Left renal cortex interstitium (tissue), 4 donors: ENCODE data around the gene SON. TPM values are rescaled to one million over a fixed set of nuclear protein-coding genes. Genes with fewer than 3 reads are reported as not detected.
"Not testable (repeated sequence)": the region's sequence is repeated elsewhere in the genome, so short reads cannot be mapped to it uniquely, and the experiment has no call there.

Experiments used
- DNase-seq, 4 donors: peaks; one replicate each; pipeline ENCODE4 v3.0.0-alpha.2; 2013; ENCODE audit warnings: low read depth in 4 of 4, low spot score in 2 of 4, missing footprints in 1 of 4
- polyA plus RNA-seq, 4 donors: library from polyadenylated mRNA; unstranded; fragments of 120-200 nt; gene quantifications; one replicate each; pipeline ENCODE4 v1.2.1, GENCODE V29; 2013; ENCODE audit not compliant: insufficient read length in 4 of 4

Gene SON
- polyA plus RNA-seq, 4 donors = 259 to 402 (median 330) TPM

DNA sequence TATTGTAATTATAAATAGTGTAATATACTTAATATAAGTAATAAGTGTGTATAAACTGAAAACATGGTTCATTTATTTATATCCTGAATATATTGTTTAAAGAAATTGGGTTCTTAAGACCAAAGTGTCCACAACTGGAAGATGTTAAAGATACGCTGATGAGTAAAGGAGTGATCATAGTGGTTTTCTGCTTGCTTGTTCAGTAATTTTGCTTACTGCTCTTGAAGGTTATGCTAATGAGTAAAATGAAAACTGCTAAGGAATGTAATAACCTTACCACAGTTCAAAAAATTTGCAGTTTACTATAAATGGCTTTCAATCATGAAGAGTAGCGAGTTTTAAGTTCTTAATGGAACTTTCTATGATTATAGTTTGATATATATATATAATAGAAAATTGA lies 23.7 kb downstream of the SON start:
- DNase-seq = no peak

DNA sequence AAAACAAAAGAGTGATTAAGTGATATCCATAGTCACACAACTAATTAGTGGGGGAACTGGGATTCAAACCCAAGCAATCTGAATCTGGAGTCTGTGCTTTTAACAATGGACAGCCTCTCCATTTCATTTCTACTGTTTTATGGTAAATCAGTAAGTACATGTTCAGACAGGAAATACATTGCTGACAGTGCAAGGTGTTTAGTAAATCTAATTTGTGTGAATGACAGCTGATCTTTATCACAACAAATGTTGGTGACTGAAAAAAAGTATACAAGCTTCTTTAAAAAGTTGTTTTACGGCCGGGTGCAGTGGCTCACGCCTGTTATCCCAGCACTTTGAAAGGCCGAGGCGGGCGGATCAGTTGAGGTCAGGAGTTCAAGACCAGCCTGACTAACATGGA lies 25.1 kb downstream of the SON start:
- no peak for DNase-seq

DNA sequence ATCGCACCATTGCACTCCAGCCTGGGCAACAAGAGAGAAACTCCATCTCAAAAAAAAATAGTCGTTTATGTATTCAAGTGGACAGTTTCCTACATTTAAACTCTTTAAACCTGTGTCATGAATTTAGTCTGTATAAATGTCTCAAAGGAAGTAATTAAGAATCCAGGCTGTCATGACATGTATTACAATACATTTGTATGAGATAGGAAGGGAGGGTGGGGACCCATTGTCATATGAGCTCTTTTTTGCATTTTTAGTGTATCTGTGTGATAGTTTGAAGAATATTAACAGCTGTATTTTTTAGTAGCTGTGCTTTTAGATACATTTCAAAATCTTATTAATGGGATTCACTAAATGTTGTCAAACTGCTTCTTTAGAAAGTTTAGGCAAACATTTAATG lies 25.6 kb downstream of the SON start:
- no peak for DNase-seq

DNA sequence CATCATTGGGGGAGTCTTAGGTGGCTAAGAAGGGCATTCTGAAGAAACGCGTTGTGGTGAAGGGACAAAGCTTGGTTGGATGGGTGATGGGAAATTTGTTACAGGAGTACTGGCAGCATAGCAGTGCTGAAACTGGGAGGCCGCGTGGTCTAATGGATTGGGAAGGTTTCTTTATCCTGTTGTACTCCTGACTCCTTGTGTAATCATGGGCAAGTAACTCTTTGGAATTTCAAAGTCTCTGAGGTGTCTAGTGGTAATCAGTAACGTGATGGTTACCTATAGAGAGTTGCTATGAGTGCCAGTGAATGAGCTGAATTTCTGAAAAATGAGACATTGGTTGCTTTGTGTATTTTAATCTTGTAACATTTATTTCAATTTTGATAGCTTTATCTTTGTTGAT lies 27.2 kb downstream of the SON start:
- DNase-seq = no peak

DNA sequence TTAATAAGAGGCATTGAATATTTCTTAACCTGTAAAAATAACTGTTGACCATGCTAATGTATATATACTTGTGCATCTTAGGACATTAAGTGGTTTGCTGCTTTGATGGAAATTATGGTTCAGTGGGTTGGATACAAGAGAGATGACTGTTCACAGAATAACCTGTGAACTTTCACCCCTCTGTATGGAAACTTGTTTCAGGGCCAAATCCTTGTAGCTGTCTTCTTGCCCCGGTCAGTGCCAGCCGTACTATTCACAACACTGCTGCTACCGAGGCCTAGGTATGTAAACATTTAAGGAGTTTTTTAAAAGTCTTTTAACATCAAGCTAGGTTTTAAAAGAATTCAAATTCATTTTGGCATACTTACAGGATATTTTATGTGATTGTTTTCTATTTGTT lies 29.5 kb downstream of the SON start:
- DNase-seq = no peak

DNA sequence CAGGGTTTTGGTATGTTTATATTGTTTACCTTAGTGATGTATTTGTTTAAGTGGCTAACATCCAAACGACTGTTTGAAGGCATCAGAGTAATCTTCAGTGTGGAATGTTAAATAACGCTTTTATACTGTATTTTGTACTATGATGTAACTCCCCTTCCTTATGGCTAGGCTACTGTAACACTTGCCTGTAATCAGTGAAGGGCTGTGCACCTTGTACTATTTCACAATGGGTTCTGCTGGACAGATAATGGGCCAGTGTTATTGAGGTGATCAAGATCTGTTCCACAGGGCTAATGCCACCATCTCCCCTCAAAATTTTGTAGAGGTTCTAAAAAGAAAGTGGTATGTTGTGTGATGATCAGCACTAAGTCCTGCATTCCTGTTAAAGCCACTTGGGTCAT lies 33.9 kb downstream of the SON start:
- DNase-seq = not testable (repeated sequence)

DNA sequence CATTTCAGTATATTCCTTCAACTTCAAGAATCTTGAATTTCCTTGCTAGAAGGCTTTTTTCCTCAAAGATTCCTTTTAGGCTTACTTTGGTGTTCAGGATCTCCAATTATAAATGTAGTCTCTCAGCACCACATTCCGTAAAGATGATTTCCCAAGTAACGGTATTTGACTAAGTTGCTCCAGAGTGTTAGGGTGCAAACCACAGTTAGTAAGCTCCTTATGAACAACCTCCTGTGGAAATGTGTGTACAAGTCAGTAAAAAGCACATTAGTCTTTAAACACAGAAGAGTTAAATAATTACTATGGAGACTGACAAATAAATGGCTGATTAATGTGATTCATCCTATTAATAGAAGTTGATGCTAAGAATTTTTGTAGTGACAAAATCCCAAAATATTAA lies 35.4 kb downstream of the SON start:
- no peak for DNase-seq

DNA sequence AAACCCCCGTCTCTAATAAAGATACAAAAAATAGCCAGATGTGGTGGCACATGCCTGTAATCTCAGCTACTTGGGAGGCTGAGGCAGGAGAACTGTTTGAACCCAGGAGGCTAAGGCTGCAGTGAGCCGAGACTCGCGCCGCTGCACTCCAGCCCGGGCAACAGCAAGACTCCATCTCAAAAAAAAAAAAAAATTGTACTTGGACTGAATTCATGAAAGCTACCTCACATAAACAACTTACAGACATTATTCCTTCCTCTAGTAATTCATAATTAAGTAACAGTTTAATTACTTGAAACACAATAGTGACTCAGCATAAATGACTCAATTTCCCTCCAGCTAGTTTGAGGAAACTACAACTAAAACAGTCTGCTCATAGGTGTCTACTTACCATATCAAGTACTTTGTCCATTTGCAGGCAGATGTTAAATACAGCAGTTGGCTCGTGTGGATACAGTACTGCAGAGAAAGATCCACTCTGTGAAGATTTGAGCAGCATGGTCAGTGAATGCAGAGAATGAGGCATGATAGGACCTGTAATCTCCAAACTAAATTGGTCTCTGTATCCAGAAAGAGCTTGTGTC lies 36.2 kb downstream of the SON start:
- DNase-seq = no peak

DNA sequence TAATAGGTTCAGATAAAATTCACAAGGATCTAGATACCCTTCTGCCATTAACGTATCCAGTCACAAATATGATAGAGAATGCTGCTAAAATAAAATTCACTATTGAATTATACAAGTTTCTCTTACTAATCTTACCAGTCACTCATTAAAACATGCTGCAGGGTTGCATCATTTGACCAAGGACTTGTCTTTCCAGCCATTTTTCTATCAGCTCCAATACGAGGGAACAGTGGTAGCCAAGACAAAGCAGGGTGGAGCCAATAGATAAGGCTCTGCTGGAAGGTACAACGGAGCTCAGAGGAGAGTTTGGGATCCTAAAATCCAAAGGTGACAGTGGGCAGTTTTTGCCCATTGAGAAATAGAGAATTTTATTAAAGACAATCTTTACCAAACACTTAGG lies 41.6 kb downstream of the SON start:
- no peak for DNase-seq

DNA sequence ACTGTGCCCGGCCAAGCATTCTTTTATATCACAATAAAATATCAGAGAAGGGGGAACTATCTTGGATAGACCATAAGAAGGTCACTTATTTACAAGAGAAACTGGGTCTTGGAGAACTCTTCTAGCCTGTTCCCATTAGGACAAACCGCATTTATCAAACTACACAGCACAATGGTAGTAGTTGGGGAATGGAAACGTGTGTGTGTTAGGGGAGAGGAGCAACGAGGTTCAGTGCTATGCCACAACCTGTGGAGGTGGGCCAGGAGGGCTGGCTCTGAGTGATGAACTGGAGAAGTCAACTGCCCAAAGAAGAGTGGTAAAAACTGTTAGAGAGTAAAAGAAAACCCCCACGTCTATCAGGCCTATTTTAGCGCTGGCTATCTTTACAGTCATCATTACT lies 44.1 kb downstream of the SON start:
- no peak for DNase-seq

DNA sequence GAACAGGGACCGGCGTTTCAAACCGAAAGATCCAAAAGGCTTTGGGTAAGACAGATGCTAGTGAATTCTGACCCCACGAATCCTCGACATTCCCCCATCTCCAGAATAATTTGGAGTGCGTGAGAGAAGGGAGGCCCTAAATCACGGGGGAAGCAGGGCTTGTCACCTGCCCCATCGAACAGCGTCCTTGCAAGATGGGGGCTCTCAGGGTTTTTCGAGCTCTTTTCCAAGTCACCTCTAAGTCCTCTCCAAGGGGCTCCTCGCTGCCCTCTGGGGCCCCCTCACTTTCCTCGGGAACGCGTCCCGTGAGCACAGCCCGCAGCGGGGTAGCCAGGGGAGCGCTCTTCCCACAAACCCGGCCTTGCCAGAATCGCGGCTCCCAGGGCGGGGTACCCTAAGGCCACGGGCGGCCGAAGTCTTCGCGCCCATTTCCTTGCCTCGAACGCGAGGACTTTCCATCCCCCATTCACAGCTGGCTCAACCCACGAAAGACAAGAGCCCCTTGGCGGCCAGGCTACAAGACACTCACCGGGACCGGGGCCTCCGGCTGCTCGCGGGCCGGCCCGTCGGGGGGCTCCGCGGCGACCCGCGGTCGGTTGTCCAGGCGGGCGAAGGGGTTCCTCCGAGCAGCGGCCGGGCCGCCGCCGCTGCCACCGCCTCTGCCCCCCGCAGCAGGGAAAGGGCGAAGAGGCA lies 45.1 kb downstream of the SON start:
- peak in 3 of 4 donors; percentile 23 to 26 (median 24) for DNase-seq

DNA sequence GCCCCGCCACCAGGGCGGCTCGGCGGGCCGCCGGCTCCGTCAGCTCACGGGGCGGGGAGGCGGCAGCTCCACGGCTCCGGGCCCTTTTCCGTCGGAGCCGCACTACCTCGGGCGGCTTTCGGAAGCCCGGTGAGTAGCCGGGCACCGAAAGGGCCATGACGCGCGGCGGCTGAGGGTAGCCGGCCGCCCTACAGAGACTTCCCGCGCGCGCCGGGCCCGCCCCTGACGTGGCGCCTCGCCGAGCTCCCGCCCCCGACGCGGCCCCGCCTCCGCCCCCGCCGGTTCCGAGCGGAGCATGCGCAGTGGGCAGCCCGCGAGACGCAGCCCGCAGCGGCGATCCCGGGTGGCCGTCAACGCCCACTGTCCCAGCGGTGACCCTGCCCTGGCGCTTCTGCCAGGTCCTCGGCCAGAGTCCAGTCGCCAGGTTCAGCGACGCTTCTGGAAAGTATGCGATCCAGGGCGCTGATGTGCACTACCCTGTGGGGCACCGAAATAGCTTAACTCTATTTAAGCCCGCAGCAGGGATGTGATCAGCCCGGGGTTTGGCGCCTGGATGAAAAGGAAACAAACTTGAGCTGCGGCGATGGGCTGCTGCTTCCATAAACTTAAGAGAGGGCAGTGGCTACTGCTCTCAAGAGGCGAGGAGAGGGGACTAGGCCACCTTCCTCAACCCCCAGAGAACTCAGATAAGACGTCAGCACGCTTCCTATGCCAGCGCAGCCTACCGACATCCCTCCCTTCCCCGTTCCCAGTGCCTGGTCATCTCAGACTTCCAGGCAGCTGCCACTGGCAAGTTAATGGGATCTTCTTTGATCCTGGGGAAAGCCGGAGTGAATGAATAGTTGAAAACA lies 45.9 kb downstream of the SON start, which contains the start of gene DONSON:
TSS of gene DONSON (minus strand) at position 200 of the 851 bp plus-strand sequence. CDS start at position 157, 43 bp downstream.
- peak; percentile 74 to 81 (median 76) for DNase-seq

DNA sequence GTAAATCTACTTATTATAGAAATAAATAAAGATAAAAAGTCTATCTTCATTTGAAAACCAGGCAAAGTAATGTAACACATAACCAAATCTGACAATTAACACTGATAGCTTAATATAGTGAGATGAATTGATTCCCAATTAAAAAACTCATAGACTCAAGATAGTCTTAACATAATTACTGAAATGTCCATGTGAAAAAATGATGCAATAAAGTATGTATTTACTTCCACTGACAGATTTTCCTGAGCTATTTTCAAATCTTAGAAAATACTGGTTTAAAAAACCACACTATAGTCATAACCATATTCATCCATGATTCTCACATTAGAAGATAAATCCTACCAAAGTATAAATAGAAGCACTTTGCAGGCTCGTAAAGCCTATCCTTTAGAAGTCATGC lies 55.2 kb downstream of the SON start:
- DNase-seq = no peak

DNA sequence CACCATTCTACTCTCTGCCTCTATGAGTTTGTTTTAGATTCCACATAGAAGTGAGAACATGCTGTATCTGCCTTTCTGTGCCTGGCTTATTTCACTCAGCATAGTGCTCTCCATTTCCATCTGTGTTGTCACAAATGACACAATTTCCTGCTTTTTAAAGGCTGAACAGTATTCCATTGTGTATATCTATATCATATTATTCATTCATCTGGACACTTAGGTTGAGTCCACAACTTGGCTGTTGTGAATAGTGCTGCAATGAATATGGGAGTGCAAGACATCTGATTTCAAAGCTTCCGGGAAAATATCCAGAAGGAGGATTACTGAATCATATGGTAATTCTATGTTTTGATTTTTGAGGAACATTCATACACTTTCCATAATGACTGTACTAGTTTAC lies 65.7 kb downstream of the SON start:
- no peak for DNase-seq

DNA sequence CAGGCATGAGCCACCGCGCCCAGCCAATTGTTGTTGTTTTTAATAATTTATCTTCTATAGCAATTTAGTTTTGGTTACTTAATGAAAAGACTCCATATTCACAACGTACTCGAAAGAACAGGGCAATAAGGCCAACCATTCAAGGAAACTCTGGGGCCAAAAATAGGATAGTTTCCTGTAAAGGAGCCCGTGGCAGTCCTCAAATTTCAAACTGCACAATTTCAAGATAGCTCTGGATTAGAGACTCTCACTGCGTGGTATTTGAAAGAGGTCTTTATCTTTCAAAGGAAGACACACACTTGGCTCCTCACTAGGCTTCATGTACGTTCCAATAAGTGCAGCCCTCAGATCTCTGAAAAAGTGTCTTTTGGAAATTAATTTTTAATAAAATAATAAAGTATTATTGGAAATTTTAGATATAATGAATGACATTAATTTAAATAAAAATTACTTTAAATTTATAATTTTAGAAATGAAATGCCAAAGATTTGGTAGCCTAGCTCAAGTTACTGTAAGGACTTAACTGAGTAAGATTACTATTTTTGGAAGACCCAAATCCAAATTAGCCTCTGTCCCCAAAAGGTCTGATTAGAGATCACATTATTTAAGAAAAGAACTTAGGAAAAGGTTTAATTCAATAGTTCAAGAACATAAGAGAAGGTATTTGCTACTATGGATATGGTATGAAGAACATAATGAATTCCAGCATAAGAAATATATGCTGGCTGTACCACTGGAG lies 68.3 kb downstream of the SON start:
- DNase-seq = no peak

DNA sequence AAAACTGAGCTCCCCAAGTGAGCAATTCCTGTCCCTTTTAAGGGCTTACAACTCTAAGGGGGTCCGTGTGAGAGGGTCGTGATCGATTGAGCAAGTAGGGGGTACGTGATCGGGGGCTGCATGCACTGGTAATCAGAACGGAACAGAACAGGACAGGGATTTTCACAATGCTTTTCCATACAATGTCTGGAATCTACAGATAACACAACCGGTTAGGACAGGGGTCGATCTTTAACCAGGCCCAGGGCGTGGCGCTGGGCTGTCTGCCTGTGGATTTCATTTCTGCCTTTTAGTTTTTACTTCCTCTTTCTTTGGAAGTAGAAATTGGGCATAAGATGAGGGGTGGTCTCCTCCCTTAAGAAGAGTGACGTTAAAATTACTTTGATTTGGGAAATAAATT lies 74.7 kb downstream of the SON start:
- DNase-seq = not testable (repeated sequence)

DNA sequence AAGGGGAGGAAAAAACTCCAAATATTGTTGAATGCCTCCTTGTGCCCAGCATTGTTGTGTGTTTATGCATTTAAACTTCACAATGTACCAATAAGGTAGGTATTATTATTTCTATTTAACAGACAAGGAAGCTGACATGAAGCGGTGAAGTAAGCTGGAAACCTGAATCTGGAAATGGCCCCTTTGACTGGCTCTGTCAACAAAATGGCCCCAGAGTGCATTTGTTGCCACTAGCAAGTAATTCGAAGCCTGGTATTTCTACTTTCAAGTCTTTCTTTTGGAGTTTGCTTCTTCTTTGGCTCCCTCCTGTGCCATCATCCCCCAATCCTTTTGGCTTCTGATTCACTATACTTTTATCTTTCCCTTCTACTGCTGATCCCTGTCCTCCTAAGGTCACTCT lies 75.6 kb downstream of the SON start:
- DNase-seq = no peak

DNA sequence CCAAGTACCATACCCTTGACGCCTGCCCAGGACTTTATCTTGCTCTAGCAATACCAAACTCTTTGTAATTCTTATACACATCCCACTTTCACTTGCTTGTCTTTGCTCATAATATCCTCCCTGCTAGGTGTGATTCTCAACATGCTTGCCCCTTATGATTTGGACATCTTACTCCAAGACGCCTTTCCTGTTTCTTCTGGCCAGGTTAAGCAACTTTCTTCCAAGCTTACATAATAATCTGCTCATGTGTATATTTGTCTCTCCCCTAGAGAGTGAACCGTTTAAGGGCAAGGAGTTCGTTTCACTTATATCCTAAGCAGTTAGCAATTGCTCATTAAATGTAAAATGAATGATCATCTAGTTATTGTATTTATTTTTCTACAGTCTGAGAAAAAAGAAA lies 76.9 kb downstream of the SON start:
- no peak for DNase-seq

DNA sequence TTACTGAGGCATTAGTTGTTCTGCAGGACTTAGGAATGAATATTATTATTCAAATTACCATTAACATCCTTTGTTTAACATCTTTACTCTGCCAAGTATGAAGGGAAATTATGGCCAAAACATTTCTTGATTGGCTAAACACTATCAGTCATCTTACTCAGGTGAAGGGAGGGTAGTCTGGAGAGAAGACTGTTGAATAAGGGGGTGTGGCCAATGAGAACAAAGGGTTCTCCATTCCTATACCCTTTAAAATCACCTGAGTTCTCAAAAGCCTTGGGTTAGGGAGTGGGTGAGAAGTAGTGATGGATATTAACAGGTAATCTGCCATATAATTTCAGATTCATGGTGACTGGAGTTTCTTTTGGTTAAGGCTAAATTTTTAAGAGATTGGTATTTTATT lies 79.4 kb downstream of the SON start:
- no peak for DNase-seq

DNA sequence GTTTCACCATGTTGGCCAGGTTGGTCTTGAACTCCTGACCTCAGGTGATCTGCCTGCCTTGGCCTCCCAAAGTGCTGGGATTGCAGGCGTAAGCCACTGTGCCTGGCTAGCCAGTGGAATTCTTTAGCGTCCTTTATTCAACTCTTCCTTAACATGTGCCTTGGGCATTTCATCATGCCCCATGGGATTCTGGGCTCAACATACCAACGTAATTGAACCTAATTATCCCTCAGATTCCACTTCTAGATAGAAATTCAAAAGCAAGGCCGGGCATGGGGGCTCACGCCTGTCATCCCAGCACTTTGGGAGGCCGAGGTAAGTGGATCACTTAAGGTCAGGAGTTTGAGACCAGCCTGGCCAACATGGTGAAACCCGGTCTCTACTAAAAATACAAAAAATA lies 83.3 kb downstream of the SON start:
- not testable (repeated sequence) for DNase-seq
